Loucy (cell line): ENCODE results near the gene IGFN1.

ENCODE experiments used
- CTCF ChIP-seq: fragments of 200-600 bp; sonication (generic); conservative IDR thresholded peaks from 2 replicates; pipeline ENCODE4 v1.5.1; 2014; ENCODE audit warnings: mild to moderate bottlenecking, antibody characterized with exemption, low read length
- EZH2phosphoT487 ChIP-seq: fragments of 200-600 bp; IDR thresholded peaks from 2 replicates; pipeline ENCODE4 v1.6.1; 2018; ENCODE audit warnings: antibody characterized with exemption, mild to moderate bottlenecking, moderate library complexity, borderline replicate concordance

- TF ChIP-seq CTCF = no peak
- TF ChIP-seq EZH2phosphoT487 = no peak
Measured at GRCh38 chr1:201183209-201183608, 7.4 kb upstream of the IGFN1 start.
